HEK293 (cell line): ENCODE results near the gene MRAP2.
"Not testable (repeated sequence)": the region's sequence is repeated elsewhere in the genome, so short reads cannot be mapped to it uniquely, and the experiment has no call there.

ENCODE experiments used
- CTCF ChIA-PET: fragments of 350-600 bp; formaldehyde crosslinking; extraction: SDS; loops from one replicate; lab custom pipeline; 2021; ENCODE audit warnings: antibody characterized with exemption; lab: Yijun Ruan, JAX
- POLR2A ChIA-PET: fragments of 300-600 bp; formaldehyde crosslinking; extraction: SDS; loops from one replicate; lab custom pipeline; 2020; ENCODE audit warnings: antibody characterized with exemption, inconsistent platforms; lab: Yijun Ruan, JAX
- H3K27ac ChIP-seq: fragments of 200-500 bp; sonication (Bioruptor generic); 2 replicates; pipeline ENCODE4 v1.5.1; 2014; ENCODE audit warnings: low read depth, low read length, control low read depth, inconsistent platforms; ENCODE audit errors: extremely low read depth
- H3K36me3 ChIP-seq, 2 experiments: fragments of 200-500 bp in 1 of 2; sonication (Bioruptor generic) in 1 of 2; 1 replicate in 1 of 2; 2 replicates in 1 of 2; pipeline ENCODE4 v1.5.1; 2014 to 2017; ENCODE audit warnings: inconsistent platforms in 2 of 2, low read length in 2 of 2; ENCODE audit not compliant: control insufficient read depth in 2 of 2, insufficient read depth in 1 of 2
- H3K4me1 ChIP-seq: fragments of 200-500 bp; sonication (Bioruptor generic); 2 replicates; pipeline ENCODE4 v1.5.1; 2014; ENCODE audit warnings: mild to moderate bottlenecking, low read length, inconsistent platforms; ENCODE audit not compliant: control insufficient read depth, insufficient read depth
- H3K4me3 ChIP-seq: 2 replicates; pipeline ENCODE4 v1.5.1; 2011; ENCODE audit warnings: low read depth, mild to moderate bottlenecking, control low read depth, low read length, moderate library complexity
- H3K9me3 ChIP-seq: fragments of 200-500 bp; sonication (Bioruptor generic); 2 replicates; pipeline ENCODE4 v1.5.1; 2014; ENCODE audit warnings: low read depth, low read length, inconsistent platforms; ENCODE audit not compliant: control insufficient read depth, insufficient read depth
- PRDM1 ChIP-seq: fragments of 450-650 bp; formaldehyde crosslinking; IDR thresholded peaks from 2 replicates; pipeline ENCODE4; 2016; ENCODE audit warnings: missing biosample characterization, missing genetic modification characterization
- SP7 ChIP-seq: fragments of 450-650 bp; formaldehyde crosslinking; IDR thresholded peaks from 2 replicates; pipeline ENCODE4 v1.5.1; 2016; ENCODE audit warnings: missing biosample characterization, missing genetic modification characterization
- ZBTB6 ChIP-seq: fragments of 450-650 bp; formaldehyde crosslinking; IDR thresholded peaks from 2 replicates; pipeline ENCODE4 v1.5.1; 2017; ENCODE audit warnings: missing biosample characterization, missing genetic modification characterization
- ZFP41 ChIP-seq: fragments of 450-650 bp; formaldehyde crosslinking; IDR thresholded peaks from 2 replicates; pipeline ENCODE4 v1.5.1; 2016; ENCODE audit warnings: missing biosample characterization, missing genetic modification characterization, borderline replicate concordance
- ZNF10 ChIP-seq: fragments of 450-650 bp; formaldehyde crosslinking; IDR thresholded peaks from 2 replicates; pipeline ENCODE4 v1.5.1; 2017; ENCODE audit warnings: missing biosample characterization, missing genetic modification characterization
- ZNF221 ChIP-seq: fragments of 450-650 bp; formaldehyde crosslinking; IDR thresholded peaks from 2 replicates; pipeline ENCODE4 v1.5.1; 2017; ENCODE audit warnings: missing biosample characterization, missing genetic modification characterization, borderline replicate concordance
- ZNF23 ChIP-seq: fragments of 450-650 bp; formaldehyde crosslinking; IDR thresholded peaks from 2 replicates; pipeline ENCODE4 v1.5.1; 2016; ENCODE audit warnings: missing biosample characterization, missing genetic modification characterization, borderline replicate concordance
- ZNF248 ChIP-seq: fragments of 450-650 bp; formaldehyde crosslinking; IDR thresholded peaks from 2 replicates; pipeline ENCODE4 v1.5.1; 2017; ENCODE audit warnings: missing biosample characterization, missing genetic modification characterization
- ZNF354C ChIP-seq: fragments of 450-650 bp; formaldehyde crosslinking; IDR thresholded peaks from 2 replicates; pipeline ENCODE4 v1.5.1; 2016; ENCODE audit warnings: missing biosample characterization, missing genetic modification characterization, low read depth, borderline replicate concordance
- ZNF549 ChIP-seq: fragments of 450-650 bp; IDR thresholded peaks from 2 replicates; pipeline ENCODE4 v1.5.1; 2018; ENCODE audit warnings: missing biosample characterization, missing genetic modification characterization, mild to moderate bottlenecking, inconsistent platforms, moderate library complexity
- ZNF623 ChIP-seq: fragments of 450-650 bp; formaldehyde crosslinking; IDR thresholded peaks from 2 replicates; pipeline ENCODE4 v1.5.1; 2016; ENCODE audit warnings: missing biosample characterization, missing genetic modification characterization
- ZNF654 ChIP-seq: fragments of 450-650 bp; formaldehyde crosslinking; IDR thresholded peaks from 2 replicates; pipeline ENCODE4 v1.5.1; 2016; ENCODE audit warnings: low read depth, missing biosample characterization, missing genetic modification characterization
- ZNF777 ChIP-seq: fragments of 450-650 bp; formaldehyde crosslinking; IDR thresholded peaks from 2 replicates; pipeline ENCODE4 v1.5.1; 2017; ENCODE audit warnings: missing biosample characterization, missing genetic modification characterization, borderline replicate concordance

MRAP2 gene

GRCh38 chr6:84093441-84094435, 60.2 kb downstream of the MRAP2 start:
- Histone ChIP-seq H3K27ac (no peak overlapping the region), H3K4me1 (no peaks in the 10 kb centered on the region), H3K9me3 (no peaks in the 10 kb centered on the region), H3K4me3 (no peak overlapping the region), H3K36me3 (no peaks in the 10 kb centered on the region)
- ChIA-PET POLR2A (no interaction called here), CTCF (no interaction called here)
- TF ChIP-seq ZNF354C (no peak), ZNF549 (no peak), ZFP41 (no peak)

- no peak overlapping the region for H3K4me3 ChIP-seq
- H3K36me3 ChIP-seq = no peaks in the 10 kb centered on the region
- H3K4me1 ChIP-seq = no peaks in the 10 kb centered on the region
- TF ChIP-seq ZNF777 (tag by site-specific recombination) = no peak
- no peak for TF ChIP-seq ZNF23 (tag by site-specific recombination)
- TF ChIP-seq ZNF221 (tag by site-specific recombination) = no peak
- no peak for TF ChIP-seq ZNF10 (tag by site-specific recombination)
- TF ChIP-seq SP7 (tag by site-specific recombination) = no peak
- no peak for TF ChIP-seq ZNF623 (tag by site-specific recombination)
- no peak for TF ChIP-seq ZNF654 (tag by site-specific recombination)
- TF ChIP-seq ZBTB6 (tag by site-specific recombination) = no peak
- no peak for TF ChIP-seq PRDM1
- no peak for TF ChIP-seq ZNF248 (tag by site-specific recombination)
- TF ChIP-seq, all 188 proteins: peak for 0
- no peaks in the 10 kb centered on the region for H3K9me3 ChIP-seq
- CTCF ChIA-PET = interaction anchor here (0.7 kb wide), 1 partner anchor 11 kb away, joined by 4 read pairs; no protein-coding TSS in a partner anchor
- no peak overlapping the region for H3K27ac ChIP-seq
- POLR2A ChIA-PET = no interaction called here
Measured at GRCh38 chr6:84095156-84095555, 61.6 kb downstream of the MRAP2 start.

- H3K36me3 ChIP-seq = no peaks in the 10 kb centered on the region
- ChIA-PET POLR2A (no interaction called here), CTCF (interaction anchor here (0.6 to 1.1 kb wide), 3 partner anchors 112 to 488 kb away, joined by 3 to 4 read pairs (median 3); no protein-coding TSS in a partner anchor)
Measured at GRCh38 chr6:84103029-84103428, 69.5 kb downstream of the MRAP2 start.

GRCh38 chr6:84105215-84105924, 71.8 kb downstream of the MRAP2 start:
- H3K4me3 ChIP-seq, POLR2A ChIA-PET, H3K9me3 ChIP-seq, H3K27ac ChIP-seq, H3K36me3 ChIP-seq, H3K4me1 ChIP-seq, CTCF ChIA-PET: not testable (repeated sequence)

More at GRCh38 chr6:84103029-84103428, 69.5 kb downstream of the MRAP2 start:
- Histone ChIP-seq H3K4me3 (no peak overlapping the region), H3K4me1 (no peaks in the 10 kb centered on the region), H3K27ac (no peak overlapping the region), H3K9me3 (no peaks in the 10 kb centered on the region)
- TF ChIP-seq SP7 (tag by site-specific recombination) = no peak
